A172 (cell line): ENCODE data around the gene ILDR1. TPM values are rescaled to one million over a fixed set of nuclear protein-coding genes. Genes with fewer than 3 reads are reported as not detected.

Source experiments
- DNase-seq: peaks from one replicate; pipeline ENCODE4 v3.0.0-alpha.2; 2015; ENCODE audit warnings: low spot score
- total RNA-seq: library from RNA; depleted of rRNA; stranded (reverse); fragments of >200 nt; shearing (Covaris generic); gene quantifications from 2 replicates; pipeline ENCODE4 v1.2.3, GENCODE V29; 2014

ILDR1 gene
- total RNA-seq, 1 experiment from 2014 or later = not detected

GRCh38 chr3:122019493-122019892 lies 2.6 kb downstream of the ILDR1 start:
- no peak for DNase-seq

GRCh38 chr3:122014741-122015140 lies 7.3 kb downstream of the ILDR1 start:
- DNase-seq = no peak

DNA sequence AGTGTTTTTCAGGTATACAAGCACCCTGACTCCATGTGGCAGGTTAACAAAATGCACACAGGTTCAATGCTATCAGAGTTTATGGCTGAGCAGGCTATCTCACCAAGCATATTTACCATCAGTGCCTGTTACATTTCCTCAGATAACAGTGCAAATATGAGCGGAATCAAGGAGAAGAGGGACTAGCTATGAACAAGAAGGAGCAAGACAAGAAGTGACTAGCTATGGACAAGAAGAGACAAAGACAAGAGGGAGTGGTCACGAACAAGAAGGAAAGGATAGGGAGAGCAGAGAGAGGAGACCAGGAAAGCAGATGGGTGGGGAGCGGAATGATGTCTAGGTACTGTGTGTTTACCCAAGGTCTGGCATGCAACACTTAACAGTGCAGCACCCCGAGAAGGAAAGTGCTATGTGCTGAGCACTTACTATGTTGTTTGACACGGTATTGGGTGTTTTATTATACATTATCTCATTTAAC lies 8.6 kb downstream of the ILDR1 start:
- no peak for DNase-seq

GRCh38 chr3:122012821-122013220 lies 9.2 kb downstream of the ILDR1 start:
- DNase-seq = no peak

GRCh38 chr3:122011396-122011795 lies 10.7 kb downstream of the ILDR1 start:
- no peak for DNase-seq

- no peak for DNase-seq
These were observed 11.5 kb downstream of the ILDR1 start for GRCh38 chr3:122010506-122010905.

DNA sequence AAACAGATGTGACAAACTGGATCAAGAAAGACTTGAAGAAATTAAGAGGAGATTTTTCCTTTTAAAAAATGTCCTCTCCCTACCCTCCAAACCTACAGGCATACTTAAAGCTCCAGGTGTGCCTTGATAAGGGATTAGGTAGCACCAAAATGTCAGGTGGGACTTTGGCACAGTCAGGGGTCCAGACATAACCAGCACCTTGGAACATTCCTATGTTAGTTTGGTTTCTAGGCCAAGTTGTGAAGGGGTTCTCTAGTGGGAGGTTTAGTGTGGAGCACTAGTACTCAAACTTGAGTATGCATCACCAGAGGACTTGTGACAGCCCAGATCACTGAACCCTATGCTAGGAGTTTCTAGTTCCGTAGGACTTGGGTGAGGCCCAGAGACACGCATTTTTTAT lies 13.9 kb downstream of the ILDR1 start:
- DNase-seq = no peak

- DNase-seq = no peak
These were observed 15.8 kb downstream of the ILDR1 start for GRCh38 chr3:122006267-122006666.

- no peak for DNase-seq
These were observed 17.0 kb downstream of the ILDR1 start for GRCh38 chr3:122004991-122005565.

DNA sequence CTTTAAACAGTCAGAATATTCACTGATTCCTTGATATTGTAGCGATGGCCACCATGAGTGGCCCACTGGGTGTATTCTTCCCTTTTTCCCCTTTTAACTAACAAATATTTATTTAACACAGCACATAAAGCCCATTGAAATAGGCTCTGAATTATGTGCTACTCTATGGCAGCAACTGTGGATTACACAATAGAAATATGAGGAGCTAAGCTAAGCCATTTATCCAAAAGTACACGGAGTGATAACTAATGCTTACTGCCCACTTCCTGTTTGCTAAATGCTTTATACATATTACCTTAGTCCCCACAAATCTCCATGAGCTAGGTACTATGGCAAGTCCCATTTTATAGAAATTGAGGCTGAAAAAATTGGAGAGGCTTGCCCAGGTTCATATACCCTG lies 17.9 kb downstream of the ILDR1 start:
- DNase-seq = no peak

GRCh38 chr3:122003606-122004005 lies 18.4 kb downstream of the ILDR1 start:
- no peak for DNase-seq

DNA sequence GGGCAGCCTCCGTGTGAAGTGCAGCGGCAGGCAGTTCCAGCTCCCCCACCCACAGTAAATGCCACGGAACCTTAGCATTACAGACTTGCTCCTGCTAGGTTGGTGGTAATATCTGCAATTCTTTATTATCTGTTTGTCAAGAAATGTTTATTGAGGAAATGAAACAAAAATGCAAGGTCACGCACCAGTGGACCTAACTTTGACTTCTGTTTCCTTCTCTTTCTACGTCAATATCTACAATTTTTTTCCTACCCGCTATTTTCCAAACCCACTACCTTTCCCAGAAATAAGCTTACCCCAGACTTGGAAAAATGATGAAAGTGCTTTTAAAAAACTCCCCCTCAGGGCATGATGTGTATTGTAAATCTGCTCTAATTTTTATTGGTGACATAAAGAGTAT lies 18.9 kb downstream of the ILDR1 start:
- no peak for DNase-seq

DNA sequence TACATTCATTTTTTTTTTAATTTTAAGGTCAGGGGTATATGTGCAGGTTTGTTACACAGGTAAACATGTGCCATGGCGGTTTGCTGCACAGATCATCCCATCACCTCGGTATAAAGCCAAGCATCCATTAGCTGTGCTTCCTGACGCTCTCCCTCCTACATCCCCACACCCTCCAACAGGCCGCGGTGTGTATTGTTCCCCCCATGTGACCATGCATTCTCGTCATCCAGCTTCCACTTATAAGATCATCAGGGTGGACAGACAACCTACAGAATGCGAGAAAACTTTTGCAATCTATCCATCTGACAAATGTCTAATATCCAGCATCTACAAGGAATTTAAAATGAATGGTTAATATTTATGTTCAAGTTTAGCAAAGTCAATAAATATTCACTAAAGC lies 19.4 kb downstream of the ILDR1 start:
- DNase-seq = no peak

- no peak for DNase-seq
These were observed 20.2 kb downstream of the ILDR1 start for GRCh38 chr3:122001892-122002291.

GRCh38 chr3:122000936-122001605 lies 21.0 kb downstream of the ILDR1 start:
- DNase-seq = no peak

GRCh38 chr3:121999931-122000330 lies 22.1 kb downstream of the ILDR1 start:
- DNase-seq = no peak

- DNase-seq = no peak
These were observed 23.2 kb downstream of the ILDR1 start for GRCh38 chr3:121998611-121999473.

DNA sequence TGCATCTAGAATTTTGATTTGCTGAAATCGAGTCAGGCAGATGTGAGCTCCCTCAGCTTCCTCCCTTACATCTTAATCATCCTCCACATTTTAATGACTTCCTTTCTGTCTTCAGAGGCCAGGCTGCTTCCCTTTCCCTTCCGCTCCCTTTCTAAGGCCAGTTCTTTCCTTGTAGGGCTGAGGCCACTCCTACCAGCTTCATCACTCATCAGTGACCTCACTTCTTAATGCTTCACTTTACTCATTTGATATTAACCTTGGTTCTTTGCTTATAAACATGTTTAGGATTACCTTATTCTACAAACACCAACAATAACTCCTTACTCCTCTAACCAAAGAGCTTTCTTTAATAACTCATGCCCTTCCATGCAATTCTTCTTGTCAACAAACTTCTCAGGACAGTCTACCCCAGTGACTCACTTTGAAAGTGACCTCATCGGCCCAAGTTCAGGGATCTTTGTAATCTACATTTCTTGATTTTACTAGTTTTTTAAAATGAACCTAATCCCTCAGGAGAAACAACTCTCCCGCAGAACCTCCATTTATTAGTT lies 23.9 kb downstream of the ILDR1 start:
- DNase-seq = peak; percentile 41

DNA sequence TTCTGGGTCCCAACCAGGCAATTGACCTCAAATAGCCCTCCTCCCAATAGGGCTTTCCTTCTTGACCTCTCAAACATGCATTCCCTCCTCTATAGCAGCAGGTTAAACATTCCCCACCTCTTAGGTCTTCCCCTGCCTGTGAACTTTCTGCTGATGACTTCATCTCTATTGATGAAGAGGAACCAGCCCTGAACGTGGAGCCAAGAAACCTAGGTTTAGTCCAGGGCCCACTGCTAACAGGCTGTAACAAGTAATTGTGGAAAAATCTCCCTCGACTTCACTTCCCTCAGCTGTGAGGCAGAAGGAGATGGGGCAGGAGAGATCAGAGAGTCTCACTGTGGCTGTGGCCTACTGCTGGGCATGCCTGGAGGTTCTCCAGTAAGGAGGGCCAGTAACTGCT lies 24.7 kb downstream of the ILDR1 start:
- DNase-seq = no peak

- DNase-seq = no peak
These were observed 25.6 kb downstream of the ILDR1 start for GRCh38 chr3:121996441-121996840.

GRCh38 chr3:121995161-121996137 lies 26.6 kb downstream of the ILDR1 start:
- peak; percentile 72 for DNase-seq
